Measurements from ENCODE around the gene ADORA1.

Gene ADORA1

DNA sequence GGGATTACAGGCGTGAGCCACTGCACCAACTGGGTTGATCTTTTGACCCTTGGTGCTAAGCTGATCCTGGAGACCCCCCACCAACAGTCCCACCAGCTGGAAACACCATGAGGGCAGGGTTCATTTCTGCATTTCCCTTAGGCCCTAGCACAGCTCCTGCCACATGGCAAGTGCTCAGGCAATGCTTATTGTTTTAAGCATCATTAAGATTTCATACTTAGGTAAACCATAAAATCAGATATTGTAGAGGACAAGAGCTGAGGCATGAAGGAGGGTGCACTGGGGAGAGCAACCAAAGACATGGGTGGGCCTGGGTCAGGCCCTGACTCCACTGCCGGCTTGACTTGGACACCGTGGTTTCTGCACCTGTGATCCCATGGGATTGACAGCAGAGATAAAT lies 84.3 kb downstream of the ADORA1 start:
- DNase-seq (ENCODE audit: low read depth, low spot score): no peak
- Histone ChIP-seq H3K9ac (ENCODE audit: insufficient read length) (no peak overlapping the region), H3K4me3 (no peak overlapping the region), H3K9me3 (ENCODE audit: low read depth, low read length) (no peaks in the 10 kb centered on the region), H3K27ac (no peak overlapping the region), H3K36me3 (ENCODE audit: insufficient read depth, low read length) (no peaks in the 10 kb centered on the region)
- no peak for TF ChIP-seq POLR2AphosphoS5 (IDR thresholded peaks at IDR 0.05; ENCODE audit: borderline replicate concordance, low read depth, low read length)
- TF ChIP-seq EZH2 (IDR thresholded peaks at IDR 0.05): no peak
- TF ChIP-seq FOXP2 (optimal IDR thresholded peaks at IDR 0.05; ENCODE audit: control extremely low read depth, extremely low read length, insufficient read depth): no peak

- no peak overlapping the region for H3K4me3 ChIP-seq
- H3K9me3 ChIP-seq (ENCODE audit: low read depth, low read length): no peaks in the 10 kb centered on the region
- no peak overlapping the region for H3K9ac ChIP-seq (ENCODE audit: insufficient read length)
- no peaks in the 10 kb centered on the region for H3K36me3 ChIP-seq (ENCODE audit: insufficient read depth, low read length)
- no peak for DNase-seq (ENCODE audit: low read depth, low spot score)
- H3K27ac ChIP-seq: no peak overlapping the region
- TF ChIP-seq EZH2 (IDR thresholded peaks at IDR 0.05): no peak
- no peak for TF ChIP-seq FOXP2 (optimal IDR thresholded peaks at IDR 0.05; ENCODE audit: control extremely low read depth, extremely low read length, insufficient read depth)
- TF ChIP-seq POLR2AphosphoS5 (IDR thresholded peaks at IDR 0.05; ENCODE audit: borderline replicate concordance, low read depth, low read length): no peak
Measured at GRCh38 chr1:203213126-203213525, 85.6 kb downstream of the ADORA1 start.

DNA sequence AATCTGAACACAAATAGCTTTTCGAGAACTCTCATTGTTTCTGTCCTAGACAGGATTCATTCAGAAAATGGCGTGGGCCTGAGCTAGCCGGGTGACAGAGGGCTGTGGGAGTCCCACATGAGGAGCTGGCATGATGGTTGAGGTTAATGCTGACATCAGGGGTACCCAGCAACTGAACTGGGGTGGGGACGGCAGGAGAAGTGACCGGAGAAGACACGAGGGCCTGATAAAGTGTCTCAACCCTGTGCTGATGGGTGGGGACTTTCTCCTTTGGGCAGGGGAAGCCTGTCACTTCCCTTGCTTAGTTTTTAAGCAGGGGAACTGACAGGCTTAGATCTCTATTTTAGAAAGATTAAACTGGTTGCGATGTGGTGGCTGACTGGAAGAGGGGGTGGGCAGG lies 87.3 kb downstream of the ADORA1 start:
- H3K27ac ChIP-seq: no peak overlapping the region
- H3K4me3 ChIP-seq: no peak overlapping the region
- no peak overlapping the region for H3K9ac ChIP-seq (ENCODE audit: insufficient read length)
- no peak for DNase-seq (ENCODE audit: low read depth, low spot score)
- H3K36me3 ChIP-seq (ENCODE audit: insufficient read depth, low read length): no peaks in the 10 kb centered on the region
- TF ChIP-seq POLR2AphosphoS5 (IDR thresholded peaks at IDR 0.05; ENCODE audit: borderline replicate concordance, low read depth, low read length) (no peak), FOXP2 (optimal IDR thresholded peaks at IDR 0.05; ENCODE audit: control extremely low read depth, extremely low read length, insufficient read depth) (no peak), EZH2 (IDR thresholded peaks at IDR 0.05) (no peak)
- H3K9me3 ChIP-seq (ENCODE audit: low read depth, low read length): no peaks in the 10 kb centered on the region

GRCh38 chr1:203215573-203215972 lies 88.0 kb downstream of the ADORA1 start:
- no peak overlapping the region for H3K9ac ChIP-seq (ENCODE audit: insufficient read length)
- no peak for DNase-seq (ENCODE audit: low read depth, low spot score)
- H3K4me3 ChIP-seq: no peak overlapping the region
- H3K36me3 ChIP-seq (ENCODE audit: insufficient read depth, low read length): no peaks in the 10 kb centered on the region
- TF ChIP-seq POLR2AphosphoS5 (IDR thresholded peaks at IDR 0.05; ENCODE audit: borderline replicate concordance, low read depth, low read length): no peak
- TF ChIP-seq EZH2 (IDR thresholded peaks at IDR 0.05): no peak
- no peak for TF ChIP-seq FOXP2 (optimal IDR thresholded peaks at IDR 0.05; ENCODE audit: control extremely low read depth, extremely low read length, insufficient read depth)
- H3K9me3 ChIP-seq (ENCODE audit: low read depth, low read length): no peaks in the 10 kb centered on the region
- no peak overlapping the region for H3K27ac ChIP-seq

- peak; percentile 34 for DNase-seq (ENCODE audit: low read depth, low spot score)
- Histone ChIP-seq H3K9me3 (ENCODE audit: low read depth, low read length) (no peaks in the 10 kb centered on the region), H3K36me3 (ENCODE audit: insufficient read depth, low read length) (no peaks in the 10 kb centered on the region), H3K4me3 (no peak overlapping the region), H3K9ac (ENCODE audit: insufficient read length) (no peak overlapping the region), H3K27ac (no peak overlapping the region)
- TF ChIP-seq POLR2AphosphoS5 (IDR thresholded peaks at IDR 0.05; ENCODE audit: borderline replicate concordance, low read depth, low read length) (no peak), FOXP2 (optimal IDR thresholded peaks at IDR 0.05; ENCODE audit: control extremely low read depth, extremely low read length, insufficient read depth) (no peak), EZH2 (IDR thresholded peaks at IDR 0.05) (no peak)
Measured at GRCh38 chr1:203216274-203217138, 89.0 kb downstream of the ADORA1 start.
